CD8-positive, alpha-beta memory T cell (primary cell): ENCODE measurements around the gene GLIPR1L2. TPM values are rescaled to one million over a fixed set of nuclear protein-coding genes. Genes with fewer than 3 reads are reported as not detected.

Experiments used
- polyA plus RNA-seq: library from polyadenylated mRNA; unstranded; fragments of 300-500 nt; fragmentation: Illumina TruSeq; gene quantifications from one replicate; pipeline ENCODE4 v1.2.3, GENCODE V29; 2021
- total RNA-seq, 2 experiments: library from RNA; stranded (reverse); gene quantifications; one replicate each; pipeline ENCODE4 v1.2.3, GENCODE V29; 2021

The GLIPR1L2 gene
- total and polyA plus RNA-seq, 3 experiments from 2014 or later: 0.92 TPM; not detected in 2

Other genes with a start within 250 kb of the GLIPR1L2 start
- not detected for gene KCNC2, start 181.2 kb upstream of the GLIPR1L2 start, total RNA-seq
- gene KCNC2, start 181.2 kb upstream of the GLIPR1L2 start, polyA plus RNA-seq: not detected
- gene CAPS2, start 60.8 kb upstream of the GLIPR1L2 start, total RNA-seq: 1 to 10 TPM; 1.9 to 2.6 TPM
- 2.5 TPM for gene CAPS2, start 60.8 kb upstream of the GLIPR1L2 start, polyA plus RNA-seq
- not detected for gene GLIPR1L1, start 56.4 kb upstream of the GLIPR1L2 start, total RNA-seq
- not detected for gene GLIPR1L1, start 56.4 kb upstream of the GLIPR1L2 start, polyA plus RNA-seq
- gene GLIPR1, start 89.7 kb downstream of the GLIPR1L2 start, total RNA-seq: 10 to 100 TPM; 22.2 to 22.8 TPM
- 202 TPM for gene GLIPR1, start 89.7 kb downstream of the GLIPR1L2 start, polyA plus RNA-seq
- 100 to 1,000 TPM; 143 to 151 TPM for gene KRR1, start 120.5 kb downstream of the GLIPR1L2 start, total RNA-seq
- gene KRR1, start 120.5 kb downstream of the GLIPR1L2 start, polyA plus RNA-seq: 76.8 TPM